ENCODE results near the gene SEPTIN12. TPM values are rescaled to one million over a fixed set of nuclear protein-coding genes. Genes with fewer than 3 reads are reported as not detected.

SEPTIN12 gene
- total and polyA plus RNA-seq, 2 of the 8 experiments (the other 6 are each of a cell fraction or from before 2014, with no cell fraction given): 0.24 TPM; not detected in 1

GRCh38 chr16:4800290-4801041, 12.3 kb upstream of the SEPTIN12 start:
- Histone ChIP-seq H3K9me3 (ENCODE audit: insufficient read depth in 2 of 2, low read depth in 1 of 2, low read length in 1 of 2) (no peaks in the 10 kb centered on the region), H3K14ac (ENCODE audit: insufficient read length) (no peak overlapping the region), H3K27ac (ENCODE audit: low read depth, low read length) (no peak overlapping the region), H3K36me3 (ENCODE audit: control insufficient read depth in 2 of 4, insufficient read depth in 4 of 4, low read length in 3 of 4) (peaks cover 0 to 15% (median 1%) of the 10 kb centered on the region in 4 experiments; a peak in 5 of 8 replicates), H2BK15ac (ENCODE audit: low read length) (no peak overlapping the region), H3K23ac (ENCODE audit: insufficient read length) (no peak overlapping the region), H3K9ac (replicated peaks in 1 of 4; ENCODE audit: extremely low read depth in 1 of 4, low read depth in 3 of 4, low read length in 3 of 4) (no peak overlapping the region), H4K91ac (replicated peaks; ENCODE audit: insufficient read length, low read length) (no peak overlapping the region), H4K20me1 (replicated peaks in 1 of 2; ENCODE audit: control insufficient read depth in 1 of 2, insufficient read depth in 2 of 2, low read length in 2 of 2) (peaks cover 0 to 8% of the 10 kb centered on the region in 2 experiments), H3K4me2 (ENCODE audit: insufficient read depth in 1 of 2, low read depth in 2 of 2, low read length in 2 of 2) (peak overlapping the region; percentile 67 to 92; a peak in 2 of 4 replicates), H3K18ac (ENCODE audit: extremely low read depth, low read length) (no peak overlapping the region), H2AFZ (ENCODE audit: low read length) (no peak overlapping the region), H2AK5ac (ENCODE audit: low read depth, low read length) (no peak overlapping the region), H2BK120ac (replicated peaks; ENCODE audit: low read depth, low read length) (no peak overlapping the region), H3K79me1 (ENCODE audit: low read depth, low read length) (no peaks in the 10 kb centered on the region), H3K56ac (replicated peaks; ENCODE audit: insufficient read length, low read depth, low read length) (no peak overlapping the region), H3K4me3 (ENCODE audit: extremely low read depth in 1 of 4, insufficient read depth in 2 of 4, low read depth in 3 of 4, low read length in 4 of 4) (peak overlapping the region in 1 of 4 experiments; percentile 82; a peak in 1 of 8 replicates), H2BK20ac (ENCODE audit: low read length) (no peak overlapping the region), H3K4me1 (replicated peaks in 1 of 4; ENCODE audit: control insufficient read depth in 3 of 4, insufficient read depth in 4 of 4, low read length in 3 of 4) (peaks cover 0 to 14% (median 8%) of the 10 kb centered on the region in 4 experiments; a peak in 4 of 7 replicates), H3K23me2 (ENCODE audit: low read depth, low read length) (peaks cover 8% of the 10 kb centered on the region; the same call in 1 of the 2 replicates), H4K8ac (ENCODE audit: extremely low read depth, insufficient read depth, low read length) (no peak overlapping the region; the same call in 1 of the 2 replicates), H4K5ac (ENCODE audit: insufficient read length, low read depth, low read length) (no peak overlapping the region), H3K4ac (replicated peaks; ENCODE audit: insufficient read length, low read depth, low read length) (peak overlapping the region; percentile 59), H3K79me2 (ENCODE audit: control insufficient read depth in 1 of 2, insufficient read depth in 2 of 2, low read length in 2 of 2) (no peaks in the 10 kb centered on the region), H2BK12ac (ENCODE audit: low read depth, low read length) (peak overlapping the region; percentile 68; the same call in 1 of the 2 replicates), H3K27me3 (replicated peaks in 1 of 4; ENCODE audit: control insufficient read depth in 3 of 4, extremely low read depth in 1 of 4, insufficient read depth in 3 of 4, low read length in 3 of 4) (no peaks in the 10 kb centered on the region), H2BK5ac (ENCODE audit: low read depth, low read length) (no peak overlapping the region)
- CTCF ChIA-PET (ENCODE audit: partially characterized antibody): no interaction called here
- FAIRE-seq: no peak
- 92% methylated on average over 17 of the region's 17 CpGs; no CpG with 5 or more reads in 1 of the 2 experiments for WGBS, 2 experiments (ENCODE audit: extremely low coverage in 1 of 2, insufficient coverage in 1 of 2, insufficient read length in 1 of 2, insufficient replicate concordance in 2 of 2, low coverage in 1 of 2, low lambda C conversion rate in 2 of 2, missing lambda C conversion rate in 1 of 2)
- DNase-seq (ENCODE audit: low read depth in 1 of 2, low spot score in 2 of 2): no peak
- POLR2A ChIA-PET (ENCODE audit: partially characterized antibody): interaction anchor here (1.0 to 2.9 kb wide), 7 partner anchors 9 to 67 kb away, joined by 3 to 21 read pairs (median 6); partner anchors contain the start of genes ANKS3, DNAAF8 and ZNF500
- TF ChIP-seq TAF1 (IDR thresholded peaks at IDR 0.05; ENCODE audit: low read depth, low read length) (no peak), POLR2AphosphoS5 (IDR thresholded peaks at IDR 0.05; ENCODE audit: low read depth, low read length) (no peak), CHD2 (IDR thresholded peaks at IDR 0.05; ENCODE audit: low read length) (no peak), HDAC6 (IDR thresholded peaks at IDR 0.05; ENCODE audit: low read depth, low read length) (no peak), SIX5 (IDR thresholded peaks at IDR 0.05; ENCODE audit: low read depth, low read length) (no peak), SP2 (IDR thresholded peaks at IDR 0.05; ENCODE audit: low read length) (no peak), ASH2L (IDR thresholded peaks at IDR 0.05; ENCODE audit: low read length) (no peak), SIN3A (conservative IDR thresholded peaks at IDR 0.05 in 1 of 2, IDR thresholded peaks at IDR 0.05 in 1 of 2; ENCODE audit: low read depth in 1 of 2, low read length in 2 of 2) (no peak), TEAD4 (IDR thresholded peaks at IDR 0.05; ENCODE audit: low read depth, low read length) (no peak), TCF12 (IDR thresholded peaks at IDR 0.05; ENCODE audit: low read depth, low read length) (no peak), EGR1 (IDR thresholded peaks at IDR 0.05; ENCODE audit: borderline replicate concordance, low read depth, low read length) (no peak), NANOG (IDR thresholded peaks at IDR 0.05; ENCODE audit: insufficient read depth, low read depth, low read length, poor library complexity, severe bottlenecking) (no peak)

All from H1 (cell line).